GM12892 (cell line): Measurements from ENCODE around the gene PTPRH.

ENCODE experiments used
- POLR2A ChIP-seq: IDR thresholded peaks from 2 replicates; pipeline ENCODE4 v1.6.1; 2011; ENCODE audit warnings: low read depth, low read length, control low read depth
- TAF1 ChIP-seq: IDR thresholded peaks from 2 replicates; pipeline ENCODE4 v1.6.1; 2011; ENCODE audit warnings: low read depth, mild to moderate bottlenecking, control low read depth, low read length, borderline replicate concordance

GRCh38 chr19:55213547-55213946, 4.2 kb upstream of the PTPRH start:
- TF ChIP-seq POLR2A (no peak), TAF1 (no peak)
